K562 (cell line): ENCODE results near the gene TIPARP. TPM values are rescaled to one million over a fixed set of nuclear protein-coding genes. Genes with fewer than 3 reads are reported as not detected.

Experiments used
- BDP1 ChIP-seq: IDR thresholded peaks from 3 replicates; pipeline ENCODE4 v1.6.1; 2011; ENCODE audit not compliant: insufficient read length, insufficient read depth
- CBX5 ChIP-seq: IDR thresholded peaks from 2 replicates; pipeline ENCODE4 v1.6.1; 2014; ENCODE audit warnings: low read depth, borderline replicate concordance
- CEBPG ChIP-seq, 3 experiments: fragments of 200-800 bp in 1 of 3; sonication (Bioruptor generic) in 1 of 3; sonication (generic) in 1 of 3; formaldehyde crosslinking in 1 of 3; IDR thresholded peaks in 2 of 3; conservative IDR thresholded peaks in 1 of 3; 2 replicates each; pipeline versions ENCODE4 v1.6.1 to v1.8.0; 2016 to 2022; ENCODE audit warnings: missing compliant biosample characterization in 2 of 3, missing genetic modification characterization in 2 of 3, mild to moderate bottlenecking in 1 of 3, missing genetic modification reagents in 1 of 3
- ESRRA ChIP-seq: fragments of 450-650 bp; IDR thresholded peaks from 2 replicates; pipeline ENCODE4 v1.6.1; 2014; ENCODE audit warnings: low read depth, mild to moderate bottlenecking, moderate library complexity, borderline replicate concordance
- HDAC8 ChIP-seq: fragments of 450-650 bp; IDR thresholded peaks from 2 replicates; pipeline ENCODE4 v1.6.1; 2016; ENCODE audit warnings: mild to moderate bottlenecking, missing genetic modification characterization, moderate library complexity, missing compliant biosample characterization
- NCOA6 ChIP-seq: fragments of 450-650 bp; IDR thresholded peaks from 2 replicates; pipeline ENCODE4 v1.6.1; 2017; ENCODE audit warnings: mild to moderate bottlenecking
- PHF20 ChIP-seq: fragments of 450-650 bp; IDR thresholded peaks from 2 replicates; pipeline ENCODE4 v1.6.1; 2018; ENCODE audit not compliant: partially characterized antibody
- PHF8 ChIP-seq: fragments of 200-600 bp; sonication (generic); IDR thresholded peaks from 2 replicates; pipeline ENCODE4 v1.6.1; 2012; ENCODE audit warnings: mixed run types, mild to moderate bottlenecking, inconsistent platforms, low read length, moderate library complexity, borderline replicate concordance
- SLC30A9 ChIP-seq: fragments of 250-450 bp; sonication (Bioruptor Pico); IDR thresholded peaks from 2 replicates; pipeline ENCODE4 v1.8.0; 2022; ENCODE audit warnings: mild to moderate bottlenecking, moderate library complexity
- SP1 ChIP-seq: sonication (generic); formaldehyde crosslinking; IDR thresholded peaks from 2 replicates; pipeline ENCODE4 v1.8.1; 2022; ENCODE audit warnings: mild to moderate bottlenecking, missing genetic modification reagents
- ZFX ChIP-seq: sonication (generic); formaldehyde crosslinking; IDR thresholded peaks from 2 replicates; pipeline ENCODE4 v1.8.0; 2022; ENCODE audit warnings: mild to moderate bottlenecking, missing genetic modification reagents, moderate library complexity
- ZNF133 ChIP-seq: fragments of 250-450 bp; sonication (Bioruptor Pico); IDR thresholded peaks from 2 replicates; pipeline ENCODE4 v1.4.0; 2020; ENCODE audit warnings: mild to moderate bottlenecking
- ZNF583 ChIP-seq: fragments of 250-450 bp; sonication (Bioruptor Pico); IDR thresholded peaks from 2 replicates; pipeline ENCODE4 v1.4.0; 2020
- ZNF584 ChIP-seq: fragments of 200-800 bp; sonication (Bioruptor generic); IDR thresholded peaks from 2 replicates; pipeline ENCODE4 v1.6.1; 2016; ENCODE audit warnings: low read depth, mild to moderate bottlenecking, missing genetic modification characterization, missing compliant biosample characterization
- ZNF668 ChIP-seq: fragments of 250-450 bp; sonication (Bioruptor Pico); IDR thresholded peaks from 2 replicates; pipeline ENCODE4 v1.8.0; 2022; ENCODE audit warnings: mild to moderate bottlenecking, inconsistent platforms
- polyA plus RNA-seq, 8 experiments: library from polyadenylated mRNA; depleted of rRNA in 4 of 8; stranded (reverse) in 5 of 8; unstranded in 3 of 8; fragments of >200 nt; fragmentation: Nextera tagmentation in 2 of 8; fragmentation: Illumina TruSeq in 1 of 8; extraction: Ambion mirVana in 2 of 8; extraction: Trizol in 1 of 8; gene quantifications; 2 replicates each; pipeline versions ENCODE4 v1.2.1 to v1.2.3, GENCODE V29; 2011 to 2014; ENCODE audit warnings: inconsistent platforms in 1 of 8, missing spikeins in 1 of 8
- total RNA-seq, 7 experiments: library from RNA; depleted of rRNA in 6 of 7; stranded (reverse); fragments of >200 nt in 6 of 7; fragmentation: Illumina TruSeq in 2 of 7; extraction: Trizol in 2 of 7; gene quantifications; 2 replicates each; pipeline versions ENCODE4 v1.2.1 to v1.2.3, GENCODE V29; 2011 to 2021; ENCODE audit warnings: low replicate concordance in 1 of 7
- TF ChIP-seq, protein P1 (sequence below): sonication (generic); formaldehyde crosslinking; IDR thresholded peaks from 2 replicates; pipeline ENCODE4 v1.9.0; 2022; ENCODE audit warnings: mild to moderate bottlenecking, missing genetic modification reagents
- TF ChIP-seq, protein P2 (sequence below): fragments of 200-800 bp; sonication (Bioruptor generic); IDR thresholded peaks from 2 replicates; pipeline ENCODE4 v1.6.1; 2017; ENCODE audit warnings: missing genetic modification characterization, missing compliant biosample characterization
- TF ChIP-seq, protein P3 (sequence below): fragments of 450-650 bp; IDR thresholded peaks from 2 replicates; pipeline ENCODE4 v1.6.1; 2016; ENCODE audit warnings: borderline replicate concordance
- TF ChIP-seq, protein P4 (sequence below): fragments of 450-650 bp; conservative IDR thresholded peaks from 2 replicates; pipeline ENCODE4 v1.6.1; 2016; ENCODE audit warnings: missing genetic modification characterization, low read depth, mild to moderate bottlenecking, control low read depth, missing compliant biosample characterization
- TF ChIP-seq, protein P5 (sequence below): sonication (generic); formaldehyde crosslinking; IDR thresholded peaks from 2 replicates; pipeline ENCODE4 v1.8.1; 2023; ENCODE audit warnings: mild to moderate bottlenecking, missing genetic modification reagents

TIPARP gene
- total and polyA plus RNA-seq, 9 of the 15 experiments (the other 6 are each of a cell fraction or from before 2014, with no cell fraction given): 2.4 to 29.4 (median 15.1) TPM

DNA sequence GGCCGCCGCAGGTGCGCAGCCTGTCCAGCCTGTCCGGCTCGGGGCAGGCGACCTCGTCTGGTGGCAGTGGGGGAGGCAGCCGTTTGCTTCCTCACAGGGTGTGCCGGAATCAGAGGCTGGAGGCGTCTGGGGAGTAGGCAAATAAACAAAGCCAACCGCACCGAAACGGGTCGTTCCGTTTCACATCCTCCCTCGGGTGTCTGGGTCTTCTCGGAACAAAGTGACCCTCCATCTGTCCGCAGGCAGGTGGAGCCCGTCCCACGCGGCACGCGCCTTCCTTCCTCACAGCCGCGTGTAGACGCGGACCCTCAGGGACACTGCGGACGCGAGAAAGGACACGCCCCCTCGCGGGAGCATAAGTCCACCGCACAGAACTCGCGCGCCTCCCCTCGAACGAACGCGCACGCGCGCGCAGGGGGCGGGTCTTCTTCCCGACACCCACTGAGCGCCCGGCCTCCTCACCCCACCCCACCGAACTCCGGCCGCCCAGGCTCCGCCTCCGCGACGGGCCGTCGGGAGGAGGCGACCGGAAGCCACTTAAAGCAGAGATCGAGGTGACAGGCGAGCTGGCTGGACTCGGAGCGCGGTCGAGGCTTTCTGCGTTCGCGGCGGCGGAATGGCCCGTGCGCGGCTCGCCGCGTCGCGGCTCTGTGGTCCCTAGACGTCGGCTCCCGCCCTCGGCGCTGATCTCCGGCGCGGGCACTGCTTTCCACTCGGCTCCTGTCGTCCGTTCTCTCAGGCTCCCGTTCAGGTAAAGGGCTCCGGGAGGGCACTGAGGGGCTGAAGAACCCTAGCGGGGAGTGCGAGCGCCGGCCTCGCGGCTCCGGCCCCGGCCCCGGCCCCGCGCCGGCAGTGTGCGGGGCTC lies at the start of gene TIPARP (continued):
- TF ChIP-seq, protein P1, sequence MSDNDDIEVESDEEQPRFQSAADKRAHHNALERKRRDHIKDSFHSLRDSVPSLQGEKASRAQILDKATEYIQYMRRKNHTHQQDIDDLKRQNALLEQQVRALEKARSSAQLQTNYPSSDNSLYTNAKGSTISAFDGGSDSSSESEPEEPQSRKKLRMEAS (CRISPR knock-in tag): peak; percentile 99
- TF ChIP-seq ZNF583 (CRISPR knock-in tag): peak; percentile 44; the same call in 1 of the 2 replicates
- TF ChIP-seq HDAC8 (tag): no peak
- TF ChIP-seq, protein P2, sequence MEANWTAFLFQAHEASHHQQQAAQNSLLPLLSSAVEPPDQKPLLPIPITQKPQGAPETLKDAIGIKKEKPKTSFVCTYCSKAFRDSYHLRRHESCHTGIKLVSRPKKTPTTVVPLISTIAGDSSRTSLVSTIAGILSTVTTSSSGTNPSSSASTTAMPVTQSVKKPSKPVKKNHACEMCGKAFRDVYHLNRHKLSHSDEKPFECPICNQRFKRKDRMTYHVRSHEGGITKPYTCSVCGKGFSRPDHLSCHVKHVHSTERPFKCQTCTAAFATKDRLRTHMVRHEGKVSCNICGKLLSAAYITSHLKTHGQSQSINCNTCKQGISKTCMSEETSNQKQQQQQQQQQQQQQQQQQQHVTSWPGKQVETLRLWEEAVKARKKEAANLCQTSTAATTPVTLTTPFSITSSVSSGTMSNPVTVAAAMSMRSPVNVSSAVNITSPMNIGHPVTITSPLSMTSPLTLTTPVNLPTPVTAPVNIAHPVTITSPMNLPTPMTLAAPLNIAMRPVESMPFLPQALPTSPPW (CRISPR knock-in tag): peak; percentile 88
- peak; percentile 78 for TF ChIP-seq ESRRA
- no peak for TF ChIP-seq BDP1
- 0 out of 2 replicates have a peak, but pooled peaks have one; percentile 80 for TF ChIP-seq CBX5
- TF ChIP-seq NCOA6: peak; percentile 53
- TF ChIP-seq ZNF133 (CRISPR knock-in tag): no peak
- TF ChIP-seq, protein P3, sequence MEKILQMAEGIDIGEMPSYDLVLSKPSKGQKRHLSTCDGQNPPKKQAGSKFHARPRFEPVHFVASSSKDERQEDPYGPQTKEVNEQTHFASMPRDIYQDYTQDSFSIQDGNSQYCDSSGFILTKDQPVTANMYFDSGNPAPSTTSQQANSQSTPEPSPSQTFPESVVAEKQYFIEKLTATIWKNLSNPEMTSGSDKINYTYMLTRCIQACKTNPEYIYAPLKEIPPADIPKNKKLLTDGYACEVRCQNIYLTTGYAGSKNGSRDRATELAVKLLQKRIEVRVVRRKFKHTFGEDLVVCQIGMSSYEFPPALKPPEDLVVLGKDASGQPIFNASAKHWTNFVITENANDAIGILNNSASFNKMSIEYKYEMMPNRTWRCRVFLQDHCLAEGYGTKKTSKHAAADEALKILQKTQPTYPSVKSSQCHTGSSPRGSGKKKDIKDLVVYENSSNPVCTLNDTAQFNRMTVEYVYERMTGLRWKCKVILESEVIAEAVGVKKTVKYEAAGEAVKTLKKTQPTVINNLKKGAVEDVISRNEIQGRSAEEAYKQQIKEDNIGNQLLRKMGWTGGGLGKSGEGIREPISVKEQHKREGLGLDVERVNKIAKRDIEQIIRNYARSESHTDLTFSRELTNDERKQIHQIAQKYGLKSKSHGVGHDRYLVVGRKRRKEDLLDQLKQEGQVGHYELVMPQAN: peak; percentile 85
- no peak for TF ChIP-seq ZNF668 (CRISPR knock-in tag)
- TF ChIP-seq CEBPG (CRISPR knock-in tag; IDR thresholded peaks at IDR 0.05): peak; percentile 8; the same call in 1 of the 2 replicates
- no peak for TF ChIP-seq CEBPG (tag; conservative IDR thresholded peaks at IDR 0.05 in 1 of 2, IDR thresholded peaks at IDR 0.05 in 1 of 2)
- TF ChIP-seq PHF20: peak; percentile 67
- peak; percentile 57 for TF ChIP-seq ZFX (CRISPR knock-in tag)
- peak; percentile 98 for TF ChIP-seq SP1 (CRISPR knock-in tag)
- TF ChIP-seq PHF8: peak; percentile 78
- TF ChIP-seq SLC30A9 (CRISPR knock-in tag): no peak
- TF ChIP-seq, protein P4, sequence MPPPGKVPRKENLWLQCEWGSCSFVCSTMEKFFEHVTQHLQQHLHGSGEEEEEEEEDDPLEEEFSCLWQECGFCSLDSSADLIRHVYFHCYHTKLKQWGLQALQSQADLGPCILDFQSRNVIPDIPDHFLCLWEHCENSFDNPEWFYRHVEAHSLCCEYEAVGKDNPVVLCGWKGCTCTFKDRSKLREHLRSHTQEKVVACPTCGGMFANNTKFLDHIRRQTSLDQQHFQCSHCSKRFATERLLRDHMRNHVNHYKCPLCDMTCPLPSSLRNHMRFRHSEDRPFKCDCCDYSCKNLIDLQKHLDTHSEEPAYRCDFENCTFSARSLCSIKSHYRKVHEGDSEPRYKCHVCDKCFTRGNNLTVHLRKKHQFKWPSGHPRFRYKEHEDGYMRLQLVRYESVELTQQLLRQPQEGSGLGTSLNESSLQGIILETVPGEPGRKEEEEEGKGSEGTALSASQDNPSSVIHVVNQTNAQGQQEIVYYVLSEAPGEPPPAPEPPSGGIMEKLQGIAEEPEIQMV: peak; percentile 81
- TF ChIP-seq, protein P5, sequence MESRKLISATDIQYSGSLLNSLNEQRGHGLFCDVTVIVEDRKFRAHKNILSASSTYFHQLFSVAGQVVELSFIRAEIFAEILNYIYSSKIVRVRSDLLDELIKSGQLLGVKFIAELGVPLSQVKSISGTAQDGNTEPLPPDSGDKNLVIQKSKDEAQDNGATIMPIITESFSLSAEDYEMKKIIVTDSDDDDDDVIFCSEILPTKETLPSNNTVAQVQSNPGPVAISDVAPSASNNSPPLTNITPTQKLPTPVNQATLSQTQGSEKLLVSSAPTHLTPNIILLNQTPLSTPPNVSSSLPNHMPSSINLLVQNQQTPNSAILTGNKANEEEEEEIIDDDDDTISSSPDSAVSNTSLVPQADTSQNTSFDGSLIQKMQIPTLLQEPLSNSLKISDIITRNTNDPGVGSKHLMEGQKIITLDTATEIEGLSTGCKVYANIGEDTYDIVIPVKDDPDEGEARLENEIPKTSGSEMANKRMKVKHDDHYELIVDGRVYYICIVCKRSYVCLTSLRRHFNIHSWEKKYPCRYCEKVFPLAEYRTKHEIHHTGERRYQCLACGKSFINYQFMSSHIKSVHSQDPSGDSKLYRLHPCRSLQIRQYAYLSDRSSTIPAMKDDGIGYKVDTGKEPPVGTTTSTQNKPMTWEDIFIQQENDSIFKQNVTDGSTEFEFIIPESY (CRISPR knock-in tag): peak; percentile 83
- TF ChIP-seq ZNF584 (CRISPR knock-in tag): no peak
